Ishikawa (cell line): Measurements from ENCODE around the gene USP17L24.
"Not testable (repeated sequence)": the region's sequence is repeated elsewhere in the genome, so short reads cannot be mapped to it uniquely, and the experiment has no call there.

Source experiments
- CREB1 ChIP-seq: IDR thresholded peaks from 2 replicates; pipeline ENCODE4 v1.6.1; 2012; ENCODE audit warnings: low read depth
- EGR1 ChIP-seq: IDR thresholded peaks from 2 replicates; pipeline ENCODE4 v1.6.1; 2012
- EP300 ChIP-seq: IDR thresholded peaks from 2 replicates; pipeline ENCODE4 v1.6.1; 2012; ENCODE audit warnings: borderline replicate concordance
- FOXM1 ChIP-seq: IDR thresholded peaks from 2 replicates; pipeline ENCODE4 v1.6.1; 2012; ENCODE audit warnings: low read depth, borderline replicate concordance
- MAX ChIP-seq: IDR thresholded peaks from 2 replicates; pipeline ENCODE4 v1.6.1; 2012
- RAD21 ChIP-seq: IDR thresholded peaks from 2 replicates; pipeline ENCODE4 v1.6.1; 2012; ENCODE audit warnings: low read depth
- REST ChIP-seq: IDR thresholded peaks from 2 replicates; pipeline ENCODE4 v1.6.1; 2012; ENCODE audit warnings: low read depth, mild to moderate bottlenecking
- TAF1 ChIP-seq: IDR thresholded peaks from 2 replicates; pipeline ENCODE4 v1.6.1; 2012; ENCODE audit warnings: low read depth, mild to moderate bottlenecking
- TCF12 ChIP-seq: IDR thresholded peaks from 2 replicates; pipeline ENCODE4 v1.6.1; 2012; ENCODE audit warnings: low read depth
- TEAD4 ChIP-seq: IDR thresholded peaks from 2 replicates; pipeline ENCODE4 v1.6.1; 2012
- USF1 ChIP-seq: IDR thresholded peaks from 2 replicates; pipeline ENCODE4 v1.6.1; 2012
- YY1 ChIP-seq: IDR thresholded peaks from 2 replicates; pipeline ENCODE4 v1.6.1; 2012; ENCODE audit warnings: low read depth
- ZBTB7A ChIP-seq: IDR thresholded peaks from 2 replicates; pipeline ENCODE4 v1.6.1; 2012; ENCODE audit warnings: low read depth

GRCh38 chr4:9339103-9339502 is 14.1 kb downstream of the USP17L24 start, which contains the start of gene USP17L5:
- TF ChIP-seq MAX, TEAD4, TCF12, REST, YY1, ZBTB7A, CREB1, TAF1, EGR1, RAD21, USF1, FOXM1, EP300: not testable (repeated sequence)
